AG08395 (cell line): ENCODE results near the gene WDR11.
"Not testable (repeated sequence)": the region's sequence is repeated elsewhere in the genome, so short reads cannot be mapped to it uniquely, and the experiment has no call there.

ENCODE experiments used
- DNase-seq: peaks from one replicate; pipeline ENCODE4 v3.0.0; 2012; ENCODE audit warnings: mixed read lengths, low spot score

The WDR11 gene

GRCh38 chr10:120841522-120842189 lies 9.5 kb upstream of the WDR11 start:
- DNase-seq, result no peak

GRCh38 chr10:120854388-120854787 lies 3.2 kb downstream of the WDR11 start:
- no peak for DNase-seq

GRCh38 chr10:120861178-120861855 lies 10.2 kb downstream of the WDR11 start:
- DNase-seq, result no peak

GRCh38 chr10:120873741-120874140 lies 22.6 kb downstream of the WDR11 start:
- no peak for DNase-seq

- DNase-seq, result no peak
Observed at GRCh38 chr10:120883071-120883470, 31.9 kb downstream of the WDR11 start.

GRCh38 chr10:120887482-120887881 lies 36.3 kb downstream of the WDR11 start:
- DNase-seq, result no peak

- DNase-seq, result no peak
Observed at GRCh38 chr10:120891365-120891764, 40.2 kb downstream of the WDR11 start.

- no peak for DNase-seq
Observed at GRCh38 chr10:120894556-120894955, 43.4 kb downstream of the WDR11 start.

GRCh38 chr10:120897343-120897742 lies 46.2 kb downstream of the WDR11 start:
- no peak for DNase-seq

- no peak for DNase-seq
Observed at GRCh38 chr10:120905268-120905667, 54.1 kb downstream of the WDR11 start.

GRCh38 chr10:120917521-120918250 lies 66.5 kb downstream of the WDR11 start:
- DNase-seq, result no peak

- DNase-seq, result not testable (repeated sequence)
Observed at GRCh38 chr10:120923886-120924285, 72.7 kb downstream of the WDR11 start.

GRCh38 chr10:120926611-120927010 lies 75.4 kb downstream of the WDR11 start:
- DNase-seq, result no peak

GRCh38 chr10:120927352-120927751 lies 76.2 kb downstream of the WDR11 start:
- no peak for DNase-seq

GRCh38 chr10:120929166-120929565 lies 78.0 kb downstream of the WDR11 start:
- no peak for DNase-seq

- DNase-seq, result no peak
Observed at GRCh38 chr10:120931423-120931822, 80.3 kb downstream of the WDR11 start.

GRCh38 chr10:120931999-120932398 lies 80.8 kb downstream of the WDR11 start:
- DNase-seq, result no peak

- no peak for DNase-seq
Observed at GRCh38 chr10:120938822-120939221, 87.7 kb downstream of the WDR11 start.

GRCh38 chr10:120940299-120940900 lies 89.2 kb downstream of the WDR11 start:
- no peak for DNase-seq

GRCh38 chr10:120941501-120941900 lies 90.3 kb downstream of the WDR11 start:
- DNase-seq, result no peak

- peak; percentile 84 for DNase-seq
Observed at GRCh38 chr10:120942806-120943413, 91.7 kb downstream of the WDR11 start.

GRCh38 chr10:120943542-120943941 lies 92.4 kb downstream of the WDR11 start:
- no peak for DNase-seq
